NCI-H446 (cell line): ENCODE results near the gene CACNA1C.

Experiments used
- DNase-seq, 2 experiments: peaks; one replicate each; lab custom pipeline; 2025; lab: John Stamatoyannopoulos, UW

CACNA1C gene

DNA sequence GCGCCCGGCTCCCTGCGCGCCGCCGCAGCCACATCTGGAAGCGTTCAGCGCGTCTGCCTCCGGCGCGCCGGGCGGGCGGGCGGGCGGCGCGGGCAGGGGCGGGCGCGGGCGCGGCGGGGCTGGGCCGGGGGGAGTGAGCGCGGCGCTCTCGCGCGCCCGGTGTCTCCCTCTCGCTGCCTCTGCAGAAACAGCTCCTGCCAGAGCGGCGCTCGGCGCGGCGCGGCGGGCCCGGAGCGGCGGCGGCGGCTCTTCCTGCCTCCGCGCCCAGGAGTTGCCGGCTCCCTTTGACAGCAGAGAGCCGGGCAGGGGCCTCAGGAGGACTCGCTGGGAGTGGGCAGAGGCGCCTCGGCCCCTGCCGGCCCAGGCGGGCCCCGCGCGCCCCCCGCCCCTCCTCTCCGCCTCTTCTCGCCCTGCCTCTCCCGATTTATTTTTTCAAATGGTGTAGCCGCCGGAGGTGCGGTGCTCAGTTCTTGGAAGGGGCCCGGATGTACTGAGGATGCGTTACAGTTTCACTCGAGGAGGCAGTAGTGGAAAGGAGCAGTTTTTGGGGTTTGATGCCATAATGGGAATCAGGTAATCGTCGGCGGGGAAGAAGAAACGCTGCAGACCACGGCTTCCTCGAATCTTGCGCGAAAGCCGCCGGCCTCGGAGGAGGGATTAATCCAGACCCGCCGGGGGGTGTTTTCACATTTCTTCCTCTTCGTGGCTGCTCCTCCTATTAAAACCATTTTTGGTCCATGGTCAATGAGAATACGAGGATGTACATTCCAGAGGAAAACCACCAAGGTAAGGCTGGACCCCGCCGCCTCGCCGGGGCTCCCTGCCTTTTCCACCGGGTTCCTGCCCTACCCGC is at the start of gene CACNA1C:
TSS of gene CACNA1C (plus strand) at position 162 of the 853 bp plus-strand sequence. CDS start at position 738, 576 bp downstream.
- DNase-seq, result peak; percentile 29 to 64

DNA sequence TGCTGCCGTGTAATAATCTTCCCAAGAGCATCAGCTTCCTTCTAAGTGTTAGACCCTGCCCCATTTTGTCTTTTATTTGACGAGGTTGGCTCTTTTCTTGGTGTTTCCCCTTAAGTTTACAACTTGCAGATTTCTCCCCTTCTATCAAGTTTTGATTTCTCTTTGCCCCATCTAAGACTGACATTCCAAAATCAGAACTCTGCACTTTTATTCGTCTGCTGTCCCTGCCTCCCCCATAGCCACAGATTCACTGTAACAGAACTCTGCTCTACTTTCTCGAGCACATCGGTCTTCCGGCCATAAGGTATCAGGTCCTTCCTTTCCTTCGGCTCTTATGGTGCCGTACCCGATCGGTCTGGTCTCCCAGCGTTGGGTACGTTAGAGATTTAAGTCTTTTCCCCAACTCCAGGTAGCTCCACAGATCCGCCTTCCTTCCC is 49.1 kb upstream of the CACNA1C start:
- no peak for DNase-seq

DNA sequence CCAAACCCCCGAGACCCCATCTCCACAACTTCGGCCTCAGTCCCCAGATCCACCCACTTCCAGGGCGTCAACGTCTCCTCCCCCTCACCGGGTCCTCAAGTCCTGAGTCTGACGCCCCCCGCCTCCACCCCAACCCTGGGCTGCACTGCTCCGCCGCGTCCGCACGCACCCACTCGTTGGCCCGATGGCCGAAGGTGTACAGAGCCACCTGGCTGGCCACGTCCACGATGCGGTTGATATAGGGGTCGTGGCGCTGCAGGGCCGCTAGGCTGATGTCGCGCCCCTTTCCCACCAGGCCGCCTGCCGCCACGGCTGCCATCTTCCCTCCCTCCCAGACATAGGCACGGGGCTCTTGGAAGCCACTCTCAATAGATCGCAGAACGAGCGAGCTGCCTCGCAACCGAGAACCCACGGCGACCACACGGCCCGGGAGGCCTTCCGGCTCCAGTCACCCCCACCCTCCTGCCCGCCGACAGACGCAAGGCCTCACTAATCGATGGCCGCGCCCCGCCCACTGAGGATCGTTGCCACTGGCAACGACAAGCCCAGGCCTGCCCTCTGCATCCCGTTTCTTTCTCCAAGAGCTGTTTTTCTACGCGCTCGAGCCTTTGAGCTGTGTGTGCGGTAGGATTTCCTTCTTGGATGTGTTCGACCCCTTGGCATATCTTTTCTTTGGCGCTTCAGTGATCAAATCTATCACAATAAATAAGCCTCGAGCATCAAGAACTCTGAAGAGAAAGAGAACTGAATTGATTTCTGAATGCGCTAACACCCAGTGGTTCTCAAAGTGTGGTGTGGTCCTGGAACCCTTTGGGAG is 48.5 kb upstream of the CACNA1C start, which contains the start of gene DCP1B:
TSS of gene DCP1B (minus strand) at position 345 of the 817 bp plus-strand sequence. CDS start at position 319, 26 bp downstream.
- peak; percentile 89 to 97 for DNase-seq

DNA sequence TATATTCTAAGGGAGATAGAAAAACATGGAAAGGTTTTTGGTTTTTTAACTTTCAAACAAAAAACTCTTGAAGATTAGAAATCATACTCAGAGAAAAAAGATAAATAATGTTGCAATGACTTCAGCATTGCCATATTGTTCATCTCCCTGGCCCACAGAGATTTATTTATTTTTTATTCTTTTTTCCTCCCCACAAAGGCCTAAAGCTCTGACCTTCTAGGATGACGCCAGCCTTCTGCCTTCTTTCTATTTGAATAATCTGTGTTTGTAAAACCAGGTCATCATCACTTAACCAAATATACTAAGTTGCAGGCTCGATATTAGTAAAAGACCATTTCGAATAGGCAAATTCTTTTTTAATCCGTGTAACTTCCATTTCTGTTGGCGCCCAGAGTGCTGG is 44.1 kb upstream of the CACNA1C start:
- no peak for DNase-seq

DNA sequence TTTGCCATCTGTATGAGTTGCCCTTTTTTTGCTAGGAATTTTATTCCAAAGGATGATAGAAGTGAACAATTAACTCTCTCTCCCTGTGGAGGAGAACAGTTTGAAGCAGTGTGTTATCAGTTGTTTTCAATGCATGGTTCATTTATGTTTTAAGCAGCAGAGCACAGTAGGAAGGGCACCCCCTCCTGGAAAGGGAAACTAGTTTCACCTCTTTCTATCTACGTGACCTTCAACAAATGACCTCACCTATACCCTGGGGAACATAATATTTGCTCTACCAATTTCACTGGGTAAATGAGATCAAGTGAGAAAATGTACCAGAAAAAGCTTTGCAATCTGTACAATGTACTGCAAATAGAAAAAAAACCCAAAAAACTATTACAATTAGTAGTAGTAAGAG is 43.2 kb upstream of the CACNA1C start:
- DNase-seq, result no peak

DNA sequence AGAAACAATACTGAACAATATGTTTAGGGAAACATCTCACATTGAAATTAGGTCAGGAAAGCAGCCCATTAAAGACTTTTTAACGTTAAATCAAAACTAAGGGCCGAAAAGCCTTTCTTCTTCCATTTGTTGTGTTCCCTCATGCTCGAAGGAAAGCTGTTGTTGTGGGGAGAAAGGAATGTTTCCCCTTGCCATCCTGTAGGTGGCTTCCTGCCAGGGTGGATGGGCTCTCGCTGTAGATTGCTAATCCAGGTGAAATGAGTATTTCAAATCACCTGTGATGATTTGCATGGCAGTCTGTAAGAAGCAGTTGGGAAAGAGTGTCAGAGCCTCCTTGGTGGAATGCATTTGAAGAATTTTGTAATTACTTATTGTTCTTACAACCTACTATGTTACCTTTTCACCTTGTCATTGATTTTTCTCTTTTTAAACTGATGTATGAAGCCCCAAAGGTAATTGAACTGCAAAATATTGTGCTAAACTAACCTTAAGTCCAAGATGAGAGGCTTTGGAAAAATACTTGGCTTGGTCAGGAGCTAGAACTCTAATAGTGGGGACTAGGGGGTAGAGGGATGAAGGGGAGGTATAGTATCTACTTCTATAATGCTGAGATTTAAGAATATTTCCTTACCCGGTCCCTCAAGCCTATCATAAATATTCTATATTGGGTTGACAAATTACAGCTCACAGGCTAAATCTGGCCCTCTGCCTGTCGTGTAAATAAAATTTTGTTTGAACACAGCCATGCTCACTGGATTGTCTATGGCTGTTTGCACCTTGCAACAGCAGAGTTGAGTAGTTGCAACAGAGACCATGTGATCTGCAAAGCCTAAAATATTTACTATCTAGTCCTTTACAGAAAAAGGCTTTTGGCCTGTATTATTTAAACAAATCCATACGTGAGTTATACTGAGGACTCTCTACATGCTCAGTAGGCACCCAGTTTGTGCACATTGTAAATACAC is 40.9 kb upstream of the CACNA1C start:
- no peak for DNase-seq

DNA sequence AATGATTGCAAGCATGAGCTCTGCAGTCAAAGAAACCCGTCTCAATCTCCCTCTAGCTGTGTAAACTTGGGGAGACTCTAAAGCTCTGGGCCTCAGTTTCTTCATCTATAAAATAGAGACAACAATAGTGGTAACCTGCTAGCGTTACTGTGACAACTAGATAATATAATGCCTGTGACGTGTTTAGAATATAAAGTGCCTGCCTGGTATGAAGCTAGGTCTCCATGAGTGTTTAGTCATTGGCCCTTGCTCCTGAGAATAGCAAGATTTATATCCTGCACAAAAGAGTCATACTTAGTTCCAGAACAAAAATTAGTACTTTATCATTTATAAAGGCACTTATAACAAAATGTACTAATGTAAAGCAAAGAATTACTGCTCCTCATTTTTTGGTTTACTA is 39.7 kb upstream of the CACNA1C start:
- no peak for DNase-seq

DNA sequence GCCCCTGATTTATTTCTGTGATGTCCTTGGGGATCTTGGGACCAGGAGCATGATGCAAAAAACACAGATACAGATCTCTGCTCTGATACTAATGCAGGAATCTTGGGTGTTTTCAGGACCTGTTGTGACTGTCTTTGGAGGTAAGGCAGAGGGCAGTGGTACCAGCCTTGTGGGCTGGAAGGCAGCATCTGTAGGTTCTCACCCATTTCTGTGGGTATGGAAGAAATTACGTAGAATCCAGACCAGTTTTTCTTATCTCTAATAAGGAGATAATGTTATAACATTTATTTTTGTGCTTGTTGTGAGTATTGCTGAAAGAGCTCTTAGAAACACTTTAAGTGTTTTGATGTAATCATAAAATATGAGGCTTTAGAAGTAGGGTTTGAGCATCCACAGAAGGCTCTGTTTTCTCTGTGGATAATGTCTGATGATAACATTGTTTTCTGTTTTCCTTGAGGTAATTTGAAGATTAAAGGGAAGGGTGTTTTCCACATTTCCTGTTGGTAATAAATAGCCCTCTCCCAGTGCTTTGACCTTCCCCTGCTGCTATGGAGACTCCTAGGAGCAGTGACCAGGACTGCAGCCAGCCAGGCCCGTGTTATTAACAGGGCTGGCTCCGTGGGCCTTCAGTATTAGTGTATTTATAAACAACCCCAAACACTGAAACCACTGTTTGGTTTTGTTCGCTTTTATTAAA is 39.1 kb upstream of the CACNA1C start:
- DNase-seq, result no peak

DNA sequence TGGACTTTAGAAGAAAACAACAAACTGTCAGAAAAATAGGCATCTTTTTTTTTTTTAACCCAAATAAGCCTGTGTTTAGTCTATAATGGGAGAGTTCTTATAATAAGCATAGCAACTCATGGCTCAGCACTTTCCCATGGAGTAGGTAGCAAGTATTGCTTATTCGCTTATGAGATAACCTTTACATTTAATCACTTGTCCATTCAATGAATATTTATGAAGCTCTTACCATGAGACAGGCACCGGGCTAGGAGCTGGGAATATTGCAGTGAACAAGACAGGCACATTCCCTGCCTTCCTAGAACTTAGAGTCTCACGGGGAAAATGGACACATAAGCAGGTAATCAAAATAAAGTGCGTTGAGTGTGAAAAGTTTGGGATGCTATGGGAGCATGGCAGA is 38.6 kb upstream of the CACNA1C start:
- no peak for DNase-seq

DNA sequence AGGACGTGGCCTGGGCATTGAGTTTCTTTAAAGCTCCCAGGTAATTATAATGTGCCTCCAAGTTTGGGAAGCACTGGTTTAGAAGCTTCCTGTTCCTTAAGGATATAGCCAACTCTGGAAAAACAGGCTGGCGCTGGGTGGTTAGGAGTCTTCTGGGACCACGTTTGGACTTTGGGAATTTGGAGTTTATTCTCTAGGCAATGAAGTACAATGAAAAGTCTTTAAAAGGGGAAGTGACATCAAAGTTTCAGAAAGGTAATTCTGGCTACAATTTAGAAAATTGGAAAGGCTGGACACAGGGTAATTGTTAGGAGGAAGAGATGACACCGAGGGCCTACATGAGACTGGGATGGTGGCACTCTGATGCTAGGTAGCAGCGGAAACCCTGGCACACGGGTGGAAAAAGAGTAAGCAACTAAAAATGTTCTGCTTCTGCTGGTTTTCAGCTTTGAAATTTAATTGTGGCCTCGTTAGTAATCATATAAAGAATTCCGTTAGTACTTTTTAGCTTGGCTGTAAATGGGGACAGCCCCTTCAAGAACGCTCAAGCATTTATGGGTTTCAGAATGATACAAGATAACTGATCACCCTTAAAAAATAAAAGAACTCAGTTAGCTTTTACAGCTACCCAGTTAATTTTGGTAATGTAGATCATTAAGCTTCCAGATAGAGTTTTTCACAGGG is 35.8 kb upstream of the CACNA1C start:
- no peak for DNase-seq

DNA sequence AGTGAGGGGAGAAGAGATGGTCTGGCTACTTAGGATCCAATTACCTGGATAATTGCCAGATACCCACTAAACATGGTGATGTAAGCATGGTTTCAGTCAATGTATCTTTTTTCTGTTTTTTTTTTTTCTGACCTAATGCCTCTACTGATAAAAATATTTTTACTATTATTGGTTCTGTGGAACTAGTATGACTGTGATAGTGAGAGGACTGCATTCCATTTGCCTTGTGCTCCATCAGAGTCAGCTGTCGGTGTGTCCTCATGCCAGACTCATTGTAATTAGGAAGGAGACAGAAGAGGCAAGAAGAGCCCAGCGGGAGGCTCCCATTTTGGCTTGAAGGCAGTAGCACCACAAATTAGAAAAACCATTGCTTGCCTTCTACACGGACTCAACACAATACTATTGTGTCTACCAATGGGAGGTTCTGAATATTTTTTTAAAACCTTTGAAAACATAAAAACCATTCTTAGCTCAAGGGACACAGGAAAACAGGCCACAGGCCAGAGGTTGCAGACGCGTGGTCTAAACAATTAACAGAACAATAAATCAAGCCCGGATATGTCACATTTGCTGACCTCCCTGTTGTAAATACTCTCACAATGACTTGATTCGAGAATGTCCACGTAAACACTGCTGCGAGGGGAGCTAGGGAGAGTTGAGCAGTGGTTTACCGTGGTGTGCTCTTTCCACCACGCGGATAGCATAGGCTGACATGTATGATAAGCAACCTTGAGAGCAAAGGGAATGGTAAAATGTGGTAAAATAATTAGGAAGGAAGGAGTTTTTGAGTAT is 35.0 kb upstream of the CACNA1C start:
- peak; percentile 58 to 70 for DNase-seq

DNA sequence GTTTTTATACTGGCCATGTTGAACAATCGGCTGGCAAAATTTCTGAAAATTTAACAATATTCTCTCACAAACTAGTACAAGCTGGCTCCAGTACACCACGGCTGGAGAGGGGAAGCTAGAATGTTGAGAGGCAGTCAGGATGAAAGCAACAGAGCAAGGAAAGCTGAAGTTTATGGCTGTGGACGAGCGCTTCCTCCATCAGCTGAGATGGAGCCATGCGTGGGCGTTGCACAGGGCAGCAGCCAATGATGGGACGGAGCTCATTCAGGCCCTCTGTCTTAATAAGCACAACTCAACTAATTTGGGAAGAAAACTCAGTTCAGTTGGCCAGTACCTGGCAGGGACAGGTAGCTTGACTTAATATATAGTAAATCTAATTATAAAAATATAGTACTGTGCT is 34.4 kb upstream of the CACNA1C start:
- no peak for DNase-seq

DNA sequence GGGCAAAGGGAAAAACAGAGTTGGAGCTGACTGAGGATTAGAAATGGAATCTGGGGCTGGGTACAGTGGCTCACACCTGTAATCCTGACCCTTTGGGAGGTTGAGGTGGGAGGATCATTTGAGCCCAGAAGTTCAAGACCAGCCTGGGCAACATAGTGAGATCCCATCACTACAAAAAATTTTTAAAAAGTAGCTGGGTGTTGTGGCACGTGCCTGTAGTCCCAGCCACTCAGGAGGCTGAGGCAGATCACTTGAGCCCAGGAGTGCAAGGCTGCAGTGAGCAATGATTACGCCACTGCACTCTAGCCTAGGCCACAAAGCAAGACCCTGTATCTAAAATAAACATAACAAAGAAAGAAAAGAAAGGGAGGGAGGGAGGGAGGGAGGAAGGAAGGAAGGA is 33.7 kb upstream of the CACNA1C start:
- DNase-seq, result no peak

DNA sequence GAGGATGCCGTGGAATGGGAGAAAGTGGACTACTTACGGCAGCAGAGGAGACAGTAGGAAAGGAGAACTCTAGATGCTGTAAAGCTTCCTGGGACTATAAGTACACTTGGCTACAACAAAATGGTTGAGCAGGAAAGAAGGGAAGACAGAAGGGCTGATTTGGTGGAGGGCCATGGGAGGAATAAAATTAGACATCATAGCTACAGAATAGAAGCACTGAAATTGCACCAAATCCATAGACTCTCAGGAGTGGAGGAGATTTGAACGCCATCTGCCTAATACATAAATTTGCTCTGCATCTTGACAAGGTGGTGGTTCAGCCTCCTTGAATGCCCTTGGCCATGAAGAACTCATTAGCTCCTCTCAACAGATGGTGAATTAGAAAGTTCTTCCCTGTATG is 32.3 kb upstream of the CACNA1C start:
- DNase-seq, result no peak

DNA sequence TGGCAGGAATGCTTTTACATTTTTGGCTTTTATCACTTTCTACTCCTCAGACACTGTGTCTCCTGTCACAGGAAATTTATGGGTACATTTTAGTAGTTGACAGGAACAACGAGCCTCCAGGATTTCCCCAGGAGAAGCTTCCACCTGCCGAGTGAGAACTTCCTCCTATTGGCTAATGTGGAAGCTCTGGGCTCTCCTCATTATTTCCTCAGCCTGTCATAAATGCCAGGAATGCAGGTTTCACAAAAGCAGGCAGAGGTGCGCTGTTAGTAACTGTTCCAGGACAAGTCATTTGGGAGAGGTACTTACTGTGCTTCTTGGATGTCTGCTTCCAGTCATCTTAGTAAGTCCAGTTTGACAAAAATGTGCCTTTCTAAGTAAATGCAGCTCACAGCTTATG is 29.4 kb upstream of the CACNA1C start:
- DNase-seq, result no peak

DNA sequence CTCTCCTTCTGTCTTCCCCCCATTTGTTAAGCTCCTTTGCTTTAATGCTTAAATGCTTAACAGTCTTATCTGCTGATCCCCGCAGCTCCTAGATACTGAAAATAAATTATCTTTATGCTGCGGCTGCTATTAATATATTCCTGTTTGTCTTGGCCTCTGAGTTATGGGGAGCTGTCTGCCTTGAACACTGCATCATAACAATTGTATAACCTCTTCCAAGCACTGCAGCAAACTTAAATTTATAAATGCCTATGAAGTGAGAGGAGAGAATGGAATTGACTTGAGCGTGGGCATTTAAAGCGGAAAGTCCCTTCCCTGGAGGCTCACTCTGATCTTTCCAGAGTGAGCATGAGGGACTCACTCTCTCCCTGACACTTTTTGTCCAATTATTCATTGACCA is 25.4 kb upstream of the CACNA1C start:
- DNase-seq, result no peak

DNA sequence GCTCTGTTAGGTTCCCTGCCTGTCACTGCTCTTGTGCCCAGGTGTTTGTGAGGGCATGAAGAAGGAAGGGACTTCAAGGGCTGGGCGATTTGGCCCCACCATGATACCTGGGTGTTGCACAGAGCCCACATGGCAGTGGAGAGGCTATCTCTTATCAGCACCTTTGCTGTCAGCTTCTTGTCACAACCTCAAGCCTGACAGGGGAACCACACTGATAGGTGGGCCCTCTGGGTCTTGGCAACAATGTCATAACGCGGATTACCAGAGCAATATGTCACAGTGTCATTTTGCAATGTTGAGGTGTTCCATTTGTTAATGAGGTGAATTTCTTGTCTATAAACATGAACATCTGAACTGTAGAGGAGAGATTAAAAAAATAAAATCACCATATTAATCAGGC is 22.9 kb upstream of the CACNA1C start:
- no peak for DNase-seq

DNA sequence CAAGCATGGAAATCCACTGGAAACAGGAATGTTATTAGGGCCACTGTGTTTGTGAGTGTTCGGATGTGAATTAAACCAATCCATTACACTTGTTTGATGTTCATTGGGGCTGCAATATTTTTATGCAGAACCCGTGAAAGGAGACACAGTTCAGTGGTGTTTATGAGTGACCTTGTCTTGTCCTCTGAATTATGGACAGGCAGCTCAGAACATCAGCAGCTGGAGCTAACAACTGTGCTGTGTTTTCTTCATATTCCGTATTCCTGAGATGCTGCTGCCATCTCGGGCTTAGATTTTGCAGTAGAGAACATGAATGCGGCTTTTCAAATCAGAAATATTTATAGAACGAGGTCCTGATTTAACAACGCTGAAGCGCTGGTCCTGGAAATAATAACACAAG is 20.3 kb upstream of the CACNA1C start:
- no peak for DNase-seq

DNA sequence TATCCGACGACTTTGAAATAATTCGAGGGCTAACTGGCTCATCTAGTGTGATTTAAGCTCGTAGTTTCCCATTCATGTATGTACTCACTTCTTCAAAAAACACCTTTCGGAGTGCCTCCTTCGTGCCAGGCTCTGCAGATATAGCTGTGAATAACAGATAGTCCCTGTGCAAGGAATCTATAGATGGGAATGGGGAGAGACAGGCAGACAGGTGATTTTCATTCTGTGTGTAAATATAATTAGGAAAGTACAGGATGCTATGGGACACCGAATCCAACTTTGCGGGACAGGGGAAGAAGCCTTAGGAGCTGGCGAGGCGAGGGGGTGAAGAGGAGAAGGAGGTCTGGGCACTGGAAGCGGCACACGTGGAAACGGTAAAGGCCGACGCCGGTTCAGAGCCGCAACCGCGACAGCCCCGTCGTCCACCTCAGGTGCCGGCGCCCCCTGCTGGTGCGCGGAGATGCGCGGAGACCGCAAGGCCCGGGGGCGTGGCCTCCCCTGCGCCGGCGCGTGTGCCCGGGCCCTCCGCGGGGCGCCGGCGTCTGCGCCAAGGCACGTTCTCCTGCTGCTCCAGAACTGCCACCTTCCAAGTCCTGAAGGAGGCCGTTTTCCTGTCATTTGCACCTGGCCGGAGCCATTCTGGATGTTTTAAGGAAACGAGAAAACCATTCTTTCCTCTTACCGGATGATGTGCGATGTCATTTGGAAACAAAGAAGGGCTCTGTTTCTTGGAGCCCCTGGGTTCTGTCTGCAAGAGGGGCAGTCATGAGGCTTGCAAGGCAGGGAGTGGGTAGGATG is 18.0 kb upstream of the CACNA1C start:
- peak; percentile 72 to 93 for DNase-seq
